ENCODE measurements around the gene CAMKMT.

- no peak for TF ChIP-seq CTCF (IDR thresholded peaks at IDR 0.05)
- no peak for TF ChIP-seq POLR2AphosphoS5 (IDR thresholded peaks at IDR 0.05)
Measured at GRCh38 chr2:44652701-44653100, 291.0 kb downstream of the CAMKMT start.
